Trophoblast cell (in vitro differentiated cells and primary cell): ENCODE measurements around the gene DDRGK1.
A peak's percentile ranks its signal among the peaks of the same experiment; 100 is the strongest.

ENCODE experiments used
- DNase-seq, 2 donors: peaks; one replicate each; pipeline ENCODE4 v3.0.0-alpha.2; 2016
- H2AFZ ChIP-seq: 2 replicates; pipeline ENCODE4 v1.6.1; 2013; ENCODE audit warnings: low read length, moderate library complexity, mild to moderate bottlenecking; ENCODE audit not compliant: insufficient read depth, poor library complexity
- H2AK5ac ChIP-seq: 2 replicates; pipeline ENCODE4 v1.6.1; 2013; ENCODE audit warnings: mild to moderate bottlenecking, low read length
- H2BK120ac ChIP-seq: 2 replicates; pipeline ENCODE4 v1.6.1; 2013; ENCODE audit warnings: low read length, mild to moderate bottlenecking, moderate library complexity; ENCODE audit not compliant: insufficient read depth, poor library complexity
- H2BK12ac ChIP-seq: 2 replicates; pipeline ENCODE4 v1.6.1; 2013; ENCODE audit warnings: mild to moderate bottlenecking, low read length, moderate library complexity
- H2BK5ac ChIP-seq: 2 replicates; pipeline ENCODE4 v1.6.1; 2013; ENCODE audit warnings: low read length, low read depth, moderate library complexity, mild to moderate bottlenecking; ENCODE audit not compliant: poor library complexity
- H3K14ac ChIP-seq: 2 replicates; pipeline ENCODE4 v1.6.1; 2013; ENCODE audit warnings: mild to moderate bottlenecking, low read length
- H3K18ac ChIP-seq: 2 replicates; pipeline ENCODE4 v1.6.1; 2013; ENCODE audit warnings: mild to moderate bottlenecking, low read length
- H3K23ac ChIP-seq: 2 replicates; pipeline ENCODE4 v1.6.1; 2013; ENCODE audit warnings: low read length
- H3K27ac ChIP-seq: 2 replicates; pipeline ENCODE4 v1.5.1; 2013; ENCODE audit warnings: low read depth, mild to moderate bottlenecking, inconsistent platforms, low read length, moderate library complexity
- H3K27me3 ChIP-seq: 2 replicates; pipeline ENCODE4 v1.6.1; 2013; ENCODE audit warnings: inconsistent platforms, mild to moderate bottlenecking, low read length, moderate library complexity; ENCODE audit not compliant: insufficient read depth
- H3K36me3 ChIP-seq, 2 experiments: 1 replicate in 1 of 2; 2 replicates in 1 of 2; pipeline ENCODE4 v1.6.1; 2013; ENCODE audit warnings: low read length in 2 of 2, mild to moderate bottlenecking in 2 of 2, moderate library complexity in 1 of 2; ENCODE audit not compliant: insufficient read depth in 2 of 2, control insufficient read depth in 1 of 2
- H3K4ac ChIP-seq: 2 replicates; pipeline ENCODE4 v1.6.1; 2013; ENCODE audit warnings: low read depth, mild to moderate bottlenecking, low read length, moderate library complexity
- H3K4me1 ChIP-seq, 2 experiments: 1 replicate in 1 of 2; 2 replicates in 1 of 2; pipeline ENCODE4 v1.6.1; 2013; ENCODE audit warnings: low read length in 2 of 2, mild to moderate bottlenecking in 2 of 2, moderate library complexity in 1 of 2; ENCODE audit not compliant: insufficient read depth in 2 of 2, control insufficient read depth in 1 of 2
- H3K4me2 ChIP-seq: 2 replicates; pipeline ENCODE4 v1.6.1; 2013; ENCODE audit warnings: inconsistent platforms, mild to moderate bottlenecking, low read length, moderate library complexity
- H3K4me3 ChIP-seq: 2 replicates; pipeline ENCODE4 v1.5.1; 2013; ENCODE audit warnings: mild to moderate bottlenecking, low read depth, low read length, inconsistent platforms
- H3K79me1 ChIP-seq: one replicate; pipeline ENCODE4 v1.6.1; 2013; ENCODE audit warnings: low read length
- H3K79me2 ChIP-seq: 2 replicates; pipeline ENCODE4 v1.6.1; 2013; ENCODE audit warnings: low read length, mild to moderate bottlenecking; ENCODE audit not compliant: control insufficient read depth, insufficient read depth, poor library complexity
- H3K9ac ChIP-seq: 2 replicates; pipeline ENCODE4 v1.6.1; 2013; ENCODE audit warnings: mild to moderate bottlenecking, low read length
- H3K9me3 ChIP-seq: 2 replicates; pipeline ENCODE4 v1.6.1; 2013; ENCODE audit warnings: low read depth, mild to moderate bottlenecking, control low read depth, inconsistent platforms, low read length; ENCODE audit not compliant: insufficient read depth
- H4K12ac ChIP-seq: 2 replicates; pipeline ENCODE4 v1.6.1; 2013; ENCODE audit warnings: low read depth, mild to moderate bottlenecking, low read length, moderate library complexity
- H4K8ac ChIP-seq: 2 replicates; pipeline ENCODE4 v1.6.1; 2013; ENCODE audit warnings: low read depth, mild to moderate bottlenecking, low read length, moderate library complexity
- H4K91ac ChIP-seq: one replicate; pipeline ENCODE4 v1.6.1; 2013; ENCODE audit warnings: low read depth, mild to moderate bottlenecking, low read length, moderate library complexity
- WGBS: extraction: QIAGEN DNeasy Blood & Tissue Kit; methylation state at CpG from one replicate; pipeline ENCODE4 v1.1.7; 2013; ENCODE audit warnings: missing lambda C conversion rate; ENCODE audit not compliant: insufficient read length, insufficient coverage; ENCODE audit errors: extremely low coverage; 5-methylcytosine and 5-hydroxymethylcytosine counted together

DDRGK1 gene

GRCh38 chr20:3168079-3168828, 36.2 kb downstream of the DDRGK1 start:
- H3K36me3 ChIP-seq = peaks cover 2 to 11% of the 10 kb centered on the region in 2 experiments
- H2BK120ac ChIP-seq = peak overlapping the region; percentile 32
- no peak overlapping the region for H2BK5ac ChIP-seq
- peak overlapping the region; percentile 61 for H3K4me3 ChIP-seq
- peak overlapping the region; percentile 10 for H2BK12ac ChIP-seq
- H3K18ac ChIP-seq = peak overlapping the region; percentile 69
- peaks cover 2% of the 10 kb centered on the region for H3K79me2 ChIP-seq
- H4K91ac ChIP-seq = peak overlapping the region; percentile 4
- H4K12ac ChIP-seq = peak overlapping the region; percentile 52
- no peaks in the 10 kb centered on the region for H3K27me3 ChIP-seq
- DNase-seq = peak in 1 of 2 donors; percentile 54
- H3K79me1 ChIP-seq = peaks cover 15% of the 10 kb centered on the region
- peak overlapping the region; percentile 30 for H3K14ac ChIP-seq
- no CpG with 5 or more reads among the region's 39 CpGs for WGBS
- H2AK5ac ChIP-seq = no peak overlapping the region
- H3K4ac ChIP-seq = no peak overlapping the region
- peak overlapping the region; percentile 52 for H3K9ac ChIP-seq
- no peak overlapping the region for H3K27ac ChIP-seq
- peaks cover 7 to 15% of the 10 kb centered on the region in 2 experiments for H3K4me1 ChIP-seq
- peak overlapping the region; percentile 44 for H2AFZ ChIP-seq
- H3K4me2 ChIP-seq = peak overlapping the region; percentile 83
- no peaks in the 10 kb centered on the region for H3K9me3 ChIP-seq
- peak overlapping the region; percentile 72 for H4K8ac ChIP-seq
- H3K23ac ChIP-seq = no peak overlapping the region

- Histone ChIP-seq H3K27me3 (no peaks in the 10 kb centered on the region), H3K4me1 (peaks cover 7 to 13% of the 10 kb centered on the region in 2 experiments), H3K79me2 (peaks cover 2% of the 10 kb centered on the region), H4K12ac (peak overlapping the region; percentile 12), H3K9ac (no peak overlapping the region), H2AFZ (peak overlapping the region; percentile 44), H3K4me2 (peak overlapping the region; percentile 83), H3K23ac (no peak overlapping the region), H2AK5ac (peak overlapping the region; percentile 7), H4K8ac (peak overlapping the region; percentile 33), H3K14ac (peak overlapping the region; percentile 29), H2BK12ac (peak overlapping the region; percentile 10), H2BK120ac (no peak overlapping the region), H2BK5ac (no peak overlapping the region), H3K9me3 (no peaks in the 10 kb centered on the region), H3K27ac (no peak overlapping the region), H4K91ac (peak overlapping the region; percentile 4), H3K18ac (peak overlapping the region; percentile 60), H3K4me3 (no peak overlapping the region), H3K79me1 (peaks cover 10% of the 10 kb centered on the region), H3K4ac (no peak overlapping the region), H3K36me3 (peaks cover 2 to 11% of the 10 kb centered on the region in 2 experiments)
- no CpG with 5 or more reads among the region's 25 CpGs for WGBS
- no peak for DNase-seq
These were observed 36.8 kb downstream of the DDRGK1 start for GRCh38 chr20:3167738-3168078.

- Histone ChIP-seq H3K23ac (no peak overlapping the region), H3K4ac (no peak overlapping the region), H3K4me1 (peaks cover 7 to 11% of the 10 kb centered on the region in 2 experiments), H3K27me3 (no peaks in the 10 kb centered on the region), H2AFZ (no peak overlapping the region), H3K4me3 (no peak overlapping the region), H3K79me2 (peaks cover 2% of the 10 kb centered on the region), H4K12ac (no peak overlapping the region), H3K79me1 (peaks cover 9% of the 10 kb centered on the region), H2BK120ac (no peak overlapping the region), H3K27ac (no peak overlapping the region), H4K8ac (no peak overlapping the region), H3K4me2 (no peak overlapping the region), H4K91ac (no peak overlapping the region), H2BK5ac (no peak overlapping the region), H3K9ac (no peak overlapping the region), H2AK5ac (no peak overlapping the region), H3K14ac (no peak overlapping the region), H3K9me3 (no peaks in the 10 kb centered on the region), H3K36me3 (peaks cover 2 to 11% of the 10 kb centered on the region in 2 experiments), H2BK12ac (no peak overlapping the region), H3K18ac (no peak overlapping the region)
- no CpG with 5 or more reads among the region's 16 CpGs for WGBS
- DNase-seq = no peak
These were observed 37.6 kb downstream of the DDRGK1 start for GRCh38 chr20:3166913-3167342.

GRCh38 chr20:3166338-3166912, 38.1 kb downstream of the DDRGK1 start:
- H2AFZ ChIP-seq = no peak overlapping the region
- no peak overlapping the region for H3K27ac ChIP-seq
- H2AK5ac ChIP-seq = no peak overlapping the region
- peaks cover 2% of the 10 kb centered on the region for H3K79me2 ChIP-seq
- no peak overlapping the region for H2BK120ac ChIP-seq
- H4K12ac ChIP-seq = no peak overlapping the region
- H4K91ac ChIP-seq = no peak overlapping the region
- H3K14ac ChIP-seq = no peak overlapping the region
- H3K4me3 ChIP-seq = no peak overlapping the region
- no peak overlapping the region for H2BK12ac ChIP-seq
- H2BK5ac ChIP-seq = no peak overlapping the region
- H3K4me2 ChIP-seq = no peak overlapping the region
- H3K27me3 ChIP-seq = no peaks in the 10 kb centered on the region
- no peak overlapping the region for H4K8ac ChIP-seq
- peaks cover 5 to 11% of the 10 kb centered on the region in 2 experiments for H3K4me1 ChIP-seq
- H3K79me1 ChIP-seq = peaks cover 9% of the 10 kb centered on the region
- peaks cover 2 to 11% of the 10 kb centered on the region in 2 experiments for H3K36me3 ChIP-seq
- no peak overlapping the region for H3K9ac ChIP-seq
- no peak for DNase-seq
- no CpG with 5 or more reads among the region's 13 CpGs for WGBS
- no peak overlapping the region for H3K23ac ChIP-seq
- no peak overlapping the region for H3K18ac ChIP-seq
- no peak overlapping the region for H3K4ac ChIP-seq
- H3K9me3 ChIP-seq = no peaks in the 10 kb centered on the region
